Stimulated activated CD4-positive, alpha-beta T cell treated with anti-CD3 and anti-CD28 coated beads, TNF-alpha, amount 100 ng/mL, for 48 hours (primary cell): Measurements from ENCODE around the gene NEUROG3.

Experiments
- DNase-seq, 3 donors: peaks; one replicate each; pipeline ENCODE4 v3.0.0-alpha.2; 2020; ENCODE audit warnings: low read depth in 3 of 3

NEUROG3 gene

GRCh38 chr10:69573056-69573806, at the start of gene NEUROG3:
Gene NEUROG3 (minus strand): TSS chr10:69573422. CDS start chr10:69573043, 379 bp downstream.
- DNase-seq: no peak

GRCh38 chr10:69620625-69621024, 47.4 kb upstream of the NEUROG3 start:
- no peak for DNase-seq

- DNase-seq: no peak
These were observed 46.4 kb upstream of the NEUROG3 start for GRCh38 chr10:69619626-69620025.

- DNase-seq: no peak
These were observed 45.5 kb upstream of the NEUROG3 start for GRCh38 chr10:69618746-69619145.

GRCh38 chr10:69616358-69616757, 43.1 kb upstream of the NEUROG3 start:
- DNase-seq: no peak

- DNase-seq: no peak
These were observed 40.9 kb upstream of the NEUROG3 start for GRCh38 chr10:69614130-69614529.

- no peak for DNase-seq
These were observed 39.5 kb upstream of the NEUROG3 start for GRCh38 chr10:69612760-69613159.

GRCh38 chr10:69609077-69609476, 35.9 kb upstream of the NEUROG3 start:
- DNase-seq: no peak

- DNase-seq: no peak
These were observed 27.6 kb upstream of the NEUROG3 start for GRCh38 chr10:69600761-69601330.

GRCh38 chr10:69588358-69588757, 15.1 kb upstream of the NEUROG3 start:
- DNase-seq: no peak

- no peak for DNase-seq
These were observed 11.4 kb upstream of the NEUROG3 start for GRCh38 chr10:69584624-69585023.

- no peak for DNase-seq
These were observed 9.9 kb upstream of the NEUROG3 start for GRCh38 chr10:69583106-69583505.

- no peak for DNase-seq
These were observed 7.2 kb upstream of the NEUROG3 start for GRCh38 chr10:69580435-69580834.

GRCh38 chr10:69579464-69580060, 6.3 kb upstream of the NEUROG3 start:
- no peak for DNase-seq

GRCh38 chr10:69578508-69578991, 5.3 kb upstream of the NEUROG3 start:
- no peak for DNase-seq

GRCh38 chr10:69577268-69578232, 4.3 kb upstream of the NEUROG3 start:
- no peak for DNase-seq

- DNase-seq: no peak
These were observed 3.3 kb upstream of the NEUROG3 start for GRCh38 chr10:69576334-69577011.

- no peak for DNase-seq
These were observed 2.0 kb upstream of the NEUROG3 start for GRCh38 chr10:69575164-69575722.

- no peak for DNase-seq
These were observed 1.4 kb upstream of the NEUROG3 start for GRCh38 chr10:69574571-69574978.

- no peak for DNase-seq
These were observed 815 bp downstream of the NEUROG3 start for GRCh38 chr10:69572159-69573055.
